K562 (cell line): ENCODE measurements around the gene CASR. TPM values are rescaled to one million over a fixed set of nuclear protein-coding genes. Genes with fewer than 3 reads are reported as not detected.

Source experiments
- ELK3 ChIP-seq: fragments of 450-650 bp; formaldehyde crosslinking; IDR thresholded peaks from 2 replicates; pipeline ENCODE4 v1.4.0; 2020; ENCODE audit warnings: mild to moderate bottlenecking
- KAT7 ChIP-seq: sonication (generic); formaldehyde crosslinking; IDR thresholded peaks from 2 replicates; pipeline ENCODE4 v1.8.0; 2022; ENCODE audit warnings: missing genetic modification reagents, mild to moderate bottlenecking, borderline replicate concordance
- MECOM ChIP-seq: fragments of 250-450 bp; sonication (Bioruptor Pico); IDR thresholded peaks from 2 replicates; pipeline ENCODE4 v1.8.0; 2022; ENCODE audit warnings: inconsistent platforms
- NFIC ChIP-seq: fragments of 450-650 bp; IDR thresholded peaks from 2 replicates; pipeline ENCODE4 v1.6.1; 2017; ENCODE audit warnings: mild to moderate bottlenecking, inconsistent platforms
- POLR3G ChIP-seq: IDR thresholded peaks from 2 replicates; pipeline ENCODE4 v1.6.1; 2011; ENCODE audit not compliant: insufficient read length, insufficient replicate concordance; ENCODE audit errors: extremely low read depth
- RAD51 ChIP-seq: fragments of 450-650 bp; IDR thresholded peaks from 2 replicates; pipeline ENCODE4 v1.7.1; 2016; ENCODE audit warnings: low read depth, mild to moderate bottlenecking, borderline replicate concordance
- SAFB ChIP-seq: fragments of 200-400 bp; formaldehyde crosslinking; IDR thresholded peaks from 2 replicates; pipeline ENCODE4 v1.6.1; 2017; ENCODE audit warnings: low read depth, low read length, borderline replicate concordance
- polyA plus RNA-seq, 8 experiments: library from polyadenylated mRNA; depleted of rRNA in 4 of 8; stranded (reverse) in 5 of 8; unstranded in 3 of 8; fragments of >200 nt; fragmentation: Nextera tagmentation in 2 of 8; fragmentation: Illumina TruSeq in 1 of 8; extraction: Ambion mirVana in 2 of 8; extraction: Trizol in 1 of 8; gene quantifications; 2 replicates each; pipeline versions ENCODE4 v1.2.1 to v1.2.3, GENCODE V29; 2011 to 2014; ENCODE audit warnings: inconsistent platforms in 1 of 8, missing spikeins in 1 of 8
- total RNA-seq, 7 experiments: library from RNA; depleted of rRNA in 6 of 7; stranded (reverse); fragments of >200 nt in 6 of 7; fragmentation: Illumina TruSeq in 2 of 7; extraction: Trizol in 2 of 7; gene quantifications; 2 replicates each; pipeline versions ENCODE4 v1.2.1 to v1.2.3, GENCODE V29; 2011 to 2021; ENCODE audit warnings: low replicate concordance in 1 of 7
- TF ChIP-seq, protein P1 (sequence below): fragments of 250-450 bp; sonication (Bioruptor Pico); IDR thresholded peaks from 2 replicates; pipeline ENCODE4 v1.4.0; 2020; ENCODE audit warnings: mild to moderate bottlenecking, moderate library complexity
- TF ChIP-seq, protein P2 (sequence below): fragments of 250-450 bp; sonication (Bioruptor Pico); IDR thresholded peaks from 2 replicates; pipeline ENCODE4 v1.5.0; 2021; ENCODE audit warnings: mild to moderate bottlenecking, borderline replicate concordance
- TF ChIP-seq, protein P3 (sequence below): fragments of 250-450 bp; sonication (Bioruptor Pico); IDR thresholded peaks from 2 replicates; pipeline ENCODE4 v1.8.0; 2021; ENCODE audit warnings: moderate library complexity, mild to moderate bottlenecking, inconsistent platforms
- TF ChIP-seq, protein P4 (sequence below): IDR thresholded peaks from 2 replicates; pipeline ENCODE4 v1.6.1; 2014; ENCODE audit warnings: antibody characterized with exemption
- TF ChIP-seq, protein P5 (sequence below): fragments of 250-450 bp; sonication (Bioruptor Pico); IDR thresholded peaks from 2 replicates; pipeline ENCODE4 v1.4.0; 2020; ENCODE audit warnings: mild to moderate bottlenecking
- TF ChIP-seq, protein P6 (sequence below): sonication (generic); formaldehyde crosslinking; IDR thresholded peaks from 2 replicates; pipeline ENCODE4 v1.8.0; 2023; ENCODE audit warnings: mild to moderate bottlenecking, missing genetic modification reagents

CASR gene
- total and polyA plus RNA-seq, 9 of the 15 experiments (the other 6 are each of a cell fraction or from before 2014, with no cell fraction given): not detected

DNA sequence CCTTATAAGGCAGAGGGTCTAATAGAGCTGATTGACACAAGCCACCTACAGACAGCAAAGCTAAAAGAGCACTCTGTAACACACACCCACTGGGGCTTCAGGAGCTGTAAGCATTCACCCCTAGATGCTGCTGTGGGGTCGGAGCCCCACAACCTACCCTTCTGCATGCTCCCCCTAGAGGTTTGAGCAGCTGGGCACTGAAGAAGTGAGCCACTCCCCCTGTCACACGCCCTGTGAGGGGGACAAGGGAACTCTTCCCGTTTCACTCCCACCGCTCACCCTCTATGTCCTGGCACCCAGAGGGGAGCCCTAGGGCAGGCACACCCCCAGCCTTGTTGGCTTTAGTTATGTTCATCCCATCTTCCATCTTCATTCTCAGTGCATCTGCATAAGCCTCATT, 132.2 kb downstream of the CASR start (continued):
- TF ChIP-seq, protein P1, sequence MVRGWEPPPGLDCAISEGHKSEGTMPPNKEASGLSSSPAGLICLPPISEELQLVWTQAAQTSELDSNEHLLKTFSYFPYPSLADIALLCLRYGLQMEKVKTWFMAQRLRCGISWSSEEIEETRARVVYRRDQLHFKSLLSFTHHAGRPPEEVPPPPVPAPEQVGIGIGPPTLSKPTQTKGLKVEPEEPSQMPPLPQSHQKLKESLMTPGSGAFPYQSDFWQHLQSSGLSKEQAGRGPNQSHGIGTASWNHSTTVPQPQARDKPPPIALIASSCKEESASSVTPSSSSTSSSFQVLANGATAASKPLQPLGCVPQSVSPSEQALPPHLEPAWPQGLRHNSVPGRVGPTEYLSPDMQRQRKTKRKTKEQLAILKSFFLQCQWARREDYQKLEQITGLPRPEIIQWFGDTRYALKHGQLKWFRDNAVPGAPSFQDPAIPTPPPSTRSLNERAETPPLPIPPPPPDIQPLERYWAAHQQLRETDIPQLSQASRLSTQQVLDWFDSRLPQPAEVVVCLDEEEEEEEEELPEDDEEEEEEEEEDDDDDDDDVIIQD (CRISPR knock-in tag): no peak
- TF ChIP-seq NFIC (no peak), POLR3G (no peak), KAT7 (CRISPR knock-in tag) (no peak), SAFB (no peak), ELK3 (CRISPR knock-in tag) (no peak), MECOM (CRISPR knock-in tag) (no peak), RAD51 (no peak)
- TF ChIP-seq, protein P2, sequence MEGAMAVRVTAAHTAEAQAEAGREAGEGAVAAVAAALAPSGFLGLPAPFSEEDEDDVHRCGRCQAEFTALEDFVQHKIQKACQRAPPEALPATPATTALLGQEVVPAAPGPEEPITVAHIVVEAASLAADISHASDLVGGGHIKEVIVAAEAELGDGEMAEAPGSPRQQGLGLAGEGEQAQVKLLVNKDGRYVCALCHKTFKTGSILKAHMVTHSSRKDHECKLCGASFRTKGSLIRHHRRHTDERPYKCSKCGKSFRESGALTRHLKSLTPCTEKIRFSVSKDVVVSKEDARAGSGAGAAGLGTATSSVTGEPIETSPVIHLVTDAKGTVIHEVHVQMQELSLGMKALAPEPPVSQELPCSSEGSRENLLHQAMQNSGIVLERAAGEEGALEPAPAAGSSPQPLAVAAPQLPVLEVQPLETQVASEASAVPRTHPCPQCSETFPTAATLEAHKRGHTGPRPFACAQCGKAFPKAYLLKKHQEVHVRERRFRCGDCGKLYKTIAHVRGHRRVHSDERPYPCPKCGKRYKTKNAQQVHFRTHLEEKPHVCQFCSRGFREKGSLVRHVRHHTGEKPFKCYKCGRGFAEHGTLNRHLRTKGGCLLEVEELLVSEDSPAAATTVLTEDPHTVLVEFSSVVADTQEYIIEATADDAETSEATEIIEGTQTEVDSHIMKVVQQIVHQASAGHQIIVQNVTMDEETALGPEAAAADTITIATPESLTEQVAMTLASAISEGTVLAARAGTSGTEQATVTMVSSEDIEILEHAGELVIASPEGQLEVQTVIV (CRISPR knock-in tag): no peak
- TF ChIP-seq, protein P3, sequence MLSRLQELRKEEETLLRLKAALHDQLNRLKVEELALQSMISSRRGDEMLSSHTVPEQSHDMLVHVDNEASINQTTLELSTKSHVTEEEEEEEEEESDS (CRISPR knock-in tag): no peak
- TF ChIP-seq, protein P4, sequence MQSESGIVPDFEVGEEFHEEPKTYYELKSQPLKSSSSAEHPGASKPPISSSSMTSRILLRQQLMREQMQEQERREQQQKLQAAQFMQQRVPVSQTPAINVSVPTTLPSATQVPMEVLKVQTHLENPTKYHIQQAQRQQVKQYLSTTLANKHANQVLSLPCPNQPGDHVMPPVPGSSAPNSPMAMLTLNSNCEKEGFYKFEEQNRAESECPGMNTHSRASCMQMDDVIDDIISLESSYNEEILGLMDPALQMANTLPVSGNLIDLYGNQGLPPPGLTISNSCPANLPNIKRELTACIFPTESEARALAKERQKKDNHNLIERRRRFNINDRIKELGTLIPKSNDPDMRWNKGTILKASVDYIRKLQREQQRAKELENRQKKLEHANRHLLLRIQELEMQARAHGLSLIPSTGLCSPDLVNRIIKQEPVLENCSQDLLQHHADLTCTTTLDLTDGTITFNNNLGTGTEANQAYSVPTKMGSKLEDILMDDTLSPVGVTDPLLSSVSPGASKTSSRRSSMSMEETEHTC: no peak
- TF ChIP-seq, protein P5, sequence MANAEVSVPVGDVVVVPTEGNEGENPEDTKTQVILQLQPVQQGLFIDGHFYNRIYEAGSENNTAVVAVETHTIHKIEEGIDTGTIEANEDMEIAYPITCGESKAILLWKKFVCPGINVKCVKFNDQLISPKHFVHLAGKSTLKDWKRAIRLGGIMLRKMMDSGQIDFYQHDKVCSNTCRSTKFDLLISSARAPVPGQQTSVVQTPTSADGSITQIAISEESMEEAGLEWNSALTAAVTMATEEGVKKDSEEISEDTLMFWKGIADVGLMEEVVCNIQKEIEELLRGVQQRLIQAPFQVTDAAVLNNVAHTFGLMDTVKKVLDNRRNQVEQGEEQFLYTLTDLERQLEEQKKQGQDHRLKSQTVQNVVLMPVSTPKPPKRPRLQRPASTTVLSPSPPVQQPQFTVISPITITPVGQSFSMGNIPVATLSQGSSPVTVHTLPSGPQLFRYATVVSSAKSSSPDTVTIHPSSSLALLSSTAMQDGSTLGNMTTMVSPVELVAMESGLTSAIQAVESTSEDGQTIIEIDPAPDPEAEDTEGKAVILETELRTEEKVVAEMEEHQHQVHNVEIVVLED (CRISPR knock-in tag): no peak
- TF ChIP-seq, protein P6, sequence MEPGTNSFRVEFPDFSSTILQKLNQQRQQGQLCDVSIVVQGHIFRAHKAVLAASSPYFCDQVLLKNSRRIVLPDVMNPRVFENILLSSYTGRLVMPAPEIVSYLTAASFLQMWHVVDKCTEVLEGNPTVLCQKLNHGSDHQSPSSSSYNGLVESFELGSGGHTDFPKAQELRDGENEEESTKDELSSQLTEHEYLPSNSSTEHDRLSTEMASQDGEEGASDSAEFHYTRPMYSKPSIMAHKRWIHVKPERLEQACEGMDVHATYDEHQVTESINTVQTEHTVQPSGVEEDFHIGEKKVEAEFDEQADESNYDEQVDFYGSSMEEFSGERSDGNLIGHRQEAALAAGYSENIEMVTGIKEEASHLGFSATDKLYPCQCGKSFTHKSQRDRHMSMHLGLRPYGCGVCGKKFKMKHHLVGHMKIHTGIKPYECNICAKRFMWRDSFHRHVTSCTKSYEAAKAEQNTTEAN (CRISPR knock-in tag): no peak
- TF ChIP-seq, all 486 proteins: peak for 0
